GM18505 (cell line): ENCODE measurements around the gene ICA1L.
"Not testable (repeated sequence)": the region's sequence is repeated elsewhere in the genome, so short reads cannot be mapped to it uniquely, and the experiment has no call there.

Experiments
- ATAC-seq: cut with Tn5 transposase; IDR thresholded peaks from one replicate; pipeline ENCODE4 v1.9.1; 2021; ENCODE audit not compliant: unreplicated experiment
- POLR2A ChIP-seq: IDR thresholded peaks from 4 replicates; pipeline ENCODE4 v1.6.1; 2011; ENCODE audit warnings: borderline replicate concordance; ENCODE audit not compliant: insufficient read depth, insufficient read length; ENCODE audit errors: extremely low read depth

Gene ICA1L

GRCh38 chr2:202881570-202881969 lies 10.0 kb upstream of the ICA1L start:
- ATAC-seq, result no peak
- no peak for TF ChIP-seq POLR2A

GRCh38 chr2:202877699-202878098 lies 6.1 kb upstream of the ICA1L start:
- TF ChIP-seq POLR2A, result no peak
- ATAC-seq, result no peak

GRCh38 chr2:202870431-202871299 lies 901 bp downstream of the ICA1L start:
- ATAC-seq, result peak; percentile 57
- TF ChIP-seq POLR2A, result peak; percentile 32

DNA sequence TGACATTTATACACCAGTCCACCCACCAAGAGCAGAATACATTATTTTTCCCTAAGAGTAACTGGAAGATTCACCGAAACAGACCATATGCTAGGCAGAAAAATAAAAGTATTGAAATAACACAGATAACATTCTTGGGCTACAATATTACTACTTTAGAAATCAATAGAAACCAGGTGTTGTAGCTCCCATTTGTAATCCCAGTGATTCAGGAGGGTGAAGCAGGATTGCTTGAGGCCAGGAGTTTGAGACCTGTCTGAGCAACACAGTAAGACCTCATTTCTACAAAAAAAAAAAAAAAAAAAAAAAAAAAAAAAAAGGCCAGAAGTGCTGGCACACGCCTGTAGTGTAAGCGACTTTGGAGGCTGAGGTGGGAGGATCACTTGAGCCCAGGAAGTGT lies 9.6 kb downstream of the ICA1L start:
- ATAC-seq, result no peak
- TF ChIP-seq POLR2A, result no peak

GRCh38 chr2:202858601-202859000 lies 13.0 kb downstream of the ICA1L start:
- TF ChIP-seq POLR2A, result no peak
- ATAC-seq, result no peak

DNA sequence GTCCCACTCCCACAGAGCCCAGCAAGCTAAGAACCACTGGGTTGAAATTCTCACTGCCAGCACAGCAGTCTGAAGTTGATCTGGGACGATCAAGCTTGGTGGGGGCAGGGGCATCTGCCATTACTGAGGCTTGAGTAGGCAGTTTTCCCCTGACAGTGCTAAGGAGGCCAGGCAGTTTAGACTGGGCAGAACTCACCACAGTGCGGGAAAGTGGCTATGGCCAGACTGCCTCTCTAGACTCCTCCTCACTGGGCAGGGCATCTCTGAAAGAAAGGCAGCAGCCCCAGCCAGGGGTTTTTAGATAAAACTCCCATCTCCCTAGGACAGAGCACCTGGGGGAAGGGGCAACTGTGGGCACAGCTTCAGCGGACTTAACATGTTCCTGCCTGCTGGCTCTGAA lies 22.2 kb downstream of the ICA1L start:
- not testable (repeated sequence) for ATAC-seq

DNA sequence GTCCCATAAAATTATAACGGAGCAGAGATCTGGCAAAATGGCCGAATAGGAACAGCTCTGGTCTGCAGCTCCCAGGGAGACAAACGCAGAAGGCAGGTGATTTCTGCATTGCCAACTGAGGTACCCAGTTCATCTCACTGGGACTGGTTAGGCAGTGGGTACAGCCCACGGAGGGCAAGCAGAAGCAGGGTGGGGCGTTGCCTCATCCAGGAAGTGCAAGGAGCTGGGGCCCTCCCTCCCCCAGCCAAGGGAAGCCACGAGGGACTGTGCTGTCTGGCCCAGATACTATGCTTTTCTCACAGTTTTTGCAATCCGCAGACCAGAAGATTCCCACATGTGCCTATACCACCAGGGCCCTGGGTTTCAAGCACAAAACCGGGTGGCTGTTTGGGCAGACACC lies 22.8 kb downstream of the ICA1L start:
- no peak for TF ChIP-seq POLR2A

GRCh38 chr2:202847693-202848524 lies 23.7 kb downstream of the ICA1L start:
- peak; percentile 69 for ATAC-seq
- no peak for TF ChIP-seq POLR2A

More for the DNA sequence above, 22.8 kb downstream of the ICA1L start:
- ATAC-seq, result no peak

- TF ChIP-seq POLR2A, result no peak
Measured at GRCh38 chr2:202844656-202845055, 26.9 kb downstream of the ICA1L start.

DNA sequence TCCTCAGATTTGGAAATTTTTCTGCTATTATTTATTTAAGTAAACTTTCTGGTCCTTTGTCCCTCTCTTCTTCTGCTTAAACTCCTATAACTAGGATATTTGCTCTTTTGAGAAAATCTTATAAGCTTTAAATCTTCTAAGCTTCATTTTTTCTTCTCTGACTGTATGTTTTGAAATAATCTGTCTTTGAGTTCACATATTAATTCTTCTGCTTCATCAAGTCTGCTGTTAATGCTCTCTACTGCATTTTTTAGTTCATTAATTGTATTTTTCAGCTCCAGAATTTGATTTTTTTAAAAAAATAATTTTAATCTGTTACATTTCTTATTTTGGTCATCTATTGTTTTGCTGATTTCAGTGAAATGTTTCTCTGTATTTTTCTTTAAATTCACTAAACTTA lies 28.9 kb downstream of the ICA1L start:
- no peak for ATAC-seq
- TF ChIP-seq POLR2A, result no peak

More at GRCh38 chr2:202844656-202845055, 26.9 kb downstream of the ICA1L start:
- ATAC-seq, result no peak

GRCh38 chr2:202841090-202841867 lies 30.3 kb downstream of the ICA1L start:
- no peak for TF ChIP-seq POLR2A
- ATAC-seq, result no peak

DNA sequence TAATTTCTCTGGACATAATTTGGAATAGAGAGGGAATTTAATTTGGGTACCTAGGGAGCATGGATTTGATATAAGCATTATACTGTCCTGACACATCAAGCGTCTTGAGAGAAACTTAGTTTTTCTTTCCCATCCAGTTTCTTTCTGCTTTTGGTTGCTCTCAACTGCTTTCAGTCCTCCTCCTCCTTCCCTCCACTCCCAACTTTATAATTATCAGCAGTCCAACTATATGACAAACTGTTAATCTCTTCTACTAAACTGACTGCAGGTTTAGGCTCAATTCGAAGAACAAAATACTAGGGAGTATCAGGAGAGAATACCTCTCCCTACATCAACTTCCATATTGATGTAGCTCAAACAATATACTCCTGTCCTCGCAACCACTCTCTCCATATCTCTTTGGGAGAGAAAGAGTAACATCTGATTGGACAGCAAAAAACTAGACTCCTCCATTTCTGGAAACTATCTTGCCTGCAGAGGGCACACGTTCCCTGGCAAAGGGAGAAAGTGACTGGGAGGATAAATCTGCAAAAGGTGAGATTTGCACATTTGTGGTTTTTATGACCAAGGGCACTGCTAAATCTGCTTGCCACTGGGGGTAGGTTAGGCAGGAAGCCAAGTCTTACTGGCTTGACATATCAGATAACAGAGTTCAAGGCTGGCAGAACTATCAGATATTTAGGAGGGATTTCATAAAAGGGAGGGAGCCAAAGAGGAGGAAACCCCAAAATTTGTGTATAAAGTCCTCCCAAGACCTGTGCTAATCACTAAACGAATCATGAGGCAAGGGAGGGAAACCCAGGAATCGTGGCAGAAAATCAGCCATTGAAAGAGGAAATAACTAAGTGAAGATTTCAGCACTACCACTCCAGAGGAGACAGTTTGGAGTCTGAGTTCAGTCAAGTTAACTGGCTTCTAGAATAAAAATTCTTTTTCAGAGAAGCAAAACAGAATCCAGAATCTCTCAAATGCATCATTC lies 40.0 kb downstream of the ICA1L start:
- peak; percentile 48 for ATAC-seq

GRCh38 chr2:202824901-202825300 lies 46.7 kb downstream of the ICA1L start:
- no peak for TF ChIP-seq POLR2A
- ATAC-seq, result no peak

More for the DNA sequence above, 40.0 kb downstream of the ICA1L start:
- no peak for TF ChIP-seq POLR2A

DNA sequence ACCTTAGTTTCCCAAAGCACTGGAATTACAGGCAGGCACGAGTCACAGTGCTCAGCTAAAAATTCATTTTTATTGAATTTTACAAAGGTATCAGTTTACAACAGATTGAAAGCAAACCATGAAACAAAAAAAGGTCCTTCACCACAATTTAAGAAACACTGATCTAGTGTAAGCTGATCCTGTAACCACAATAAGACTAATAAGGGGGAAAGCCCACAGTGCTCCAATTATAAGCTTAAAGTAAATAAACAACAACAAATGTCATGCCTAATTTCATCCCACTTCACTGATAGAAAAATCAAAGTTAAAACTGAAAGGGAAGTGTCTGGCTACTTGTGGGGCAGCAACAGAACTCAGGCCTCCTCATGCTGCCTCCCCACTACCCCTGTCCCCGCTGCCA lies 49.2 kb downstream of the ICA1L start:
- no peak for ATAC-seq
- no peak for TF ChIP-seq POLR2A
